Measurements from ENCODE around the gene RNU5B-1.
"Not testable (repeated sequence)": the region's sequence is repeated elsewhere in the genome, so short reads cannot be mapped to it uniquely, and the experiment has no call there.

RNU5B-1 gene

GRCh38 chr15:65304381-65305149 lies at the start of gene RNU5B-1:
TSS of gene RNU5B-1 (plus strand) at chr15:65304677.
- peak; percentile 76 for DNase-seq (ENCODE audit: low read depth)

DNA sequence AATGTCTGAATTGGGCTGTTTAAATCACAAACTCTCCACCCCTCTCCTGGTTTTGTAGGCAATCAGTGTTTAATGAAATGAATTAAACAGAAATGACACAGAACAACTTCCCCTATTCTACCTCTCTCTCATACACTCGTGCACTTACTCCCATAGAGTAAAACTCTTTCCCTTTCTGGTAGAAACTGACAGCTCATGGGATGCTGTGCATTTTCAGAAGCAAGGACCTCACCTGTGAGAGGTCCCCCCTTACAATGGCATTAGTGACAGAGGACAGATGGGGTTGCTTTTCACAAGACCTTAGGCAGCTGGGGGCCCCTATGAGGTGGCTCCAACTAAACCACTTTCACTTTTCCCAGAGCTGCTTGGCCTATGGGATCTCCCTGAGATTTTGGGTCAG lies 49.7 kb upstream of the RNU5B-1 start:
- no peak for DNase-seq (ENCODE audit: low read depth)

- DNase-seq (ENCODE audit: low read depth): no peak
These were observed 48.9 kb upstream of the RNU5B-1 start for GRCh38 chr15:65255486-65256140.

DNA sequence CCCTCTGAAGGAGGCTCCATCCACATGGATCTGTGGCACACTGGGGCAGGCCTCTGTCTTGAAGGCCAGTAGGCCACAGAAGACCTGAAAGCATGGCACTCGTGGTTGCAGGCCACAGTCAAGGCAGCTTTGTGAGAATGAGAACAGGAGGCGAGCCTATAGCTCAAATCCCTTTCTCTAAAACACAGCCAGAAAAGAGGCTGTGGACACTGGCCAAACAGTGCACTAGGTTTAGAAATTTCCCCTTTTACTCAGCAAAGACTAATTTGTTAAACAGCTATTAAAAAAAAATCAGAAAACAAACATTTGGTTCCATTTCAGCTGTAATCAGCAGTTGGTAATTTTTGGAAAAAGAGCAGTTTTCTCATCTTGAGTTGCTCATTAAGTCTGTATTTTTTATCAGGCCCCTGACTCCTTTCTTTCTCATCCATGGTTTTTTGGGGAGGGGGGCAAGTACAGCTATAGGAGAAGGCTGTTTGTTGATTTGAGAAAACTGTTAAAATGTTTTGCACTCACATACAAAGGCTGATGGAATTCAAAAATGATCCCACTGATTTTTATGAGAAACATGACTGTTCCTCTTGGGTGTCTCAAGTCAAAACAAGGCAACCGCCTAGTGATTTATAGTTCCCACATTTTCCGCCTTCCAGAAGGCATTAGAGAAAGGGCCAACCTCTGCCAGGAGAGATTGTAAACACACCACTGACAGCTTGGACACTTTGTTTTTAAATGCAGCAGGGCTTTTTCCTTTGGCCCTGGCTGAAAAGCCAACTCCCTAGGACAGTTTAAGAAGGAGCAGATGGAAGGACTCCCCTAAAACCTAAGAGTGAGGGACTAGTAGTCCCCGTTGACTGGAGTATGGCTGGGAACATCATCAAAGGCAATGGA lies 45.9 kb upstream of the RNU5B-1 start:
- no peak for DNase-seq (ENCODE audit: low read depth)

DNA sequence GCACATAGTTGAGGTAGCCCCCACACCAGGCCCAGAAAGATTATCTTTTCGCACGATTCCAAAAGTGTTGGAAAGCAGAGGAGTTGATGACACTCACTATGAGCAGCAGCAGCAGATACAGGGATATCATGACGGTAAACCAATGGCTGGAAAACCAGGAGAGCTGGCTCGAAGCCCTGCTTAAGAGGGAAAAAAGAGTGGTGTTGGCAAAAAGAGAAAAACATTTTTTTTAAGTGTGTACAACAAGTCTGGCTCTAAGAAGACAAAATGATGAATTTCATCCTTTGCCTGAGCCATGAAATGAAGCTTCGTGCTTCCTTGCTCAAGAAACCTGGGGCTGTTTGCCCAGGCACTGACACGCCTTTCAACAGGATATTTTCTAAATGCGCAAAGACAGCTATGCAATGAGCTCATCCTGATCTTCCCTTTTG lies 45.1 kb upstream of the RNU5B-1 start:
- DNase-seq (ENCODE audit: low read depth): no peak

- DNase-seq (ENCODE audit: low read depth): no peak
These were observed 43.5 kb upstream of the RNU5B-1 start for GRCh38 chr15:65260968-65261367.

DNA sequence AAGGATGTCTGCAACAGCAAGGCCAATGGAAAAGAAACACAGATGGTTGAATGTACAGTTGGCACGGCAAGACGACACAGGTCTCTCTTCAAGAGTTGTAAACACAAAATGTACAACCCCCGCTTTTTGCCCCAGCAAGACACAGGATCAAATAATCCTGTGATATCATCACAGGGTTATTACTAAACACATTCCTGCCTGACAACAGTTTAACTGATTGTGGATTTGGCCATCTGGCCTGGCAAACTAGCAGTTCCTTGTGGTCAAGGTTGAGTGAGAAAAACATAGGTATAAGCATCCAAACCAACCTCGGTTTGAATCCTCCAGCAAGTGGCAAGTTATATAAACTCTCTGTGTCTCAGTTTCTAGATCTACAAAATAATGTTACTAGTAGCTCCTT lies 41.2 kb upstream of the RNU5B-1 start:
- DNase-seq (ENCODE audit: low read depth): no peak

- DNase-seq (ENCODE audit: low read depth): no peak
These were observed 39.5 kb upstream of the RNU5B-1 start for GRCh38 chr15:65264863-65265430.

- DNase-seq (ENCODE audit: low read depth): no peak
These were observed 38.0 kb upstream of the RNU5B-1 start for GRCh38 chr15:65266469-65266868.

GRCh38 chr15:65268411-65268810 lies 36.1 kb upstream of the RNU5B-1 start:
- DNase-seq (ENCODE audit: low read depth): no peak

DNA sequence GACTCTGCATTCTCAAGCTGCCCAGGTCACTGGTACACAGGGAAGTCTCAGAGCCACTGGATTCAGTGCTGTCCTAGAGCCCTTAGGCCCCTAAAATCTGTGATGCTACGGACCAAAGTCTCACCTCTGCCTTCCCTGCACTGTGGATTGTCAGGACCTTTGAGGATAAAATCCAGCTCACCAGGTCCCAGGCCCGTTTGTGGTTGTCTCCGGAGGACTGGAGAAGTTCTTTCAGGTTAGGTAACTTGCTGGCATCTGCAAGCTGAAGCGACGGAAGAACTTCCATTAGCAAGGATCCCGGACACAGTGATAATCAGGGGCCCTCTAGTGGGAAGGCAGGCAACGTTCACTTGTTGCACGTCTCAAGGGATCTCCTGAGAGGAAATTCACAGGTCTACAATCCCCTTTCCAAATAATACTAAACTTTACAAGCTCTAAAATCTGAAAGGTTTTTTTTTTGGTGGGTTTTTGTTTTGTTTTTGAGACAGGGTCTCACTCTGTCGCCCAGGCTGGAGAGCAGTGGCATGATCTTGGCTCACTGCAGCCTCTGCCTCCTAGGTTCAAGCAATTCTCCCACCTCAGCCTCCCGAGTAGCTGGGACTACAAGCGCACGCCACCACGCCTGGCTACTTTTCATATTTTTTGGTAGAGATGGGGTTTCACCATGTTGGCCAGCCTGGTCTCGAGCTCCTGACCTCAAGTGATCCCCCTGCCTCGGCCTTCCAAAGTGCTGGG lies 33.5 kb upstream of the RNU5B-1 start:
- DNase-seq (ENCODE audit: low read depth): not testable (repeated sequence)

- no peak for DNase-seq (ENCODE audit: low read depth)
These were observed 29.3 kb upstream of the RNU5B-1 start for GRCh38 chr15:65275104-65275727.

DNA sequence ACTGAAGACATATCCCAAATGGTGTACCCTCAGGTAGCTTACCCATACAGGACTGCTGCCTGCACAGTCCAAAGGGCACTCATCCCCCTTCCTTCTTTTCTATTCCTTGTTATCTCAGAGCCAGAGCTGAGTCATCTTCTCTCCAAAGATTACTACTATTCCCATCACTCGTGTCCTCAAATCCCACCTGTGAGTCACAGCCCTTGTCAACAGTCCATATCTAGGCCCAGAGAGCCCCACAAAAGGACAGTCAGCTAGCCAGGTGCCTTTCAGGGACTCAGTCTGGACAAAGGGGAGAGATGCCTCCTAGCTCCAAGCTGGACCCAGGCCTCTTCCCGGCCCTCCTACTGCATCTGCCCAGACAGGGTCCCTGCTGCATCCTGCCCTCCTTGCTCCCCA lies 28.8 kb upstream of the RNU5B-1 start:
- DNase-seq (ENCODE audit: low read depth): no peak

- no peak for DNase-seq (ENCODE audit: low read depth)
These were observed 27.5 kb upstream of the RNU5B-1 start for GRCh38 chr15:65277015-65277414.

GRCh38 chr15:65278480-65278879 lies 26.0 kb upstream of the RNU5B-1 start:
- DNase-seq (ENCODE audit: low read depth): no peak

GRCh38 chr15:65285291-65286068 lies 19.0 kb upstream of the RNU5B-1 start:
- no peak for DNase-seq (ENCODE audit: low read depth)

DNA sequence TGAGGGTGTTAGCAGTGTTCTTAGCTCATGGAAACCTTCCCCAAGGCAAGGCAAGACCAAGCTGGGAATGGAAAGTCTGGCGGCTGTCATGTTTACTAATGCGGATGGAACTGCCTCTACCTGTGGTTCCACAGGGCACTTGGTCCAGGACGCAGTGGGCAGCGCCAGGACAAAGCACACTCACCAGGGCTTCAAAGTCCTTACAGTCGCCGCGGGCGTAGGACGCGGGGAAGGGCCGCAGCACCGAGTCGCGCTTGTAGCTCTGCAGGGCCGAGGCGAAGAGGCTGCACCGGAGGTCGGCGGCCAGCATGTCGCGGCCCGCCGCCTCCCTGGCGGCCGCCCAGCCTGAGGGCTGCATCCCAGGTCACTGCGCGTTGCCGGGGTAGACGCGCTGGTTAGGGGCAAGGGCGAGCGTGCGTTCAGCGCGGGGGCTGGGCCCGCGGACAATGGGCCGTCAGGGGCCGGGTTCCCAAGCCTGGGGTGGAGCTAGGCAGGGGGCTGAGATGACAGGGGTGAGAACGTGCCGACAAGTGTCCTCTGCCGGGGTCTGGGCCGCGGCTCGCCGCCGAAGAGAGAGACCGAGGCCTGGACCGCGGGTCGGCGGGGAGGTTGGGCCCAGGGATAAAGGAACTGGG lies 18.3 kb upstream of the RNU5B-1 start:
- no peak for DNase-seq (ENCODE audit: low read depth)

GRCh38 chr15:65286704-65287519 lies 17.6 kb upstream of the RNU5B-1 start, which contains the start of gene PARP16:
TSS of gene PARP16 (minus strand) at chr15:65286883. CDS start at chr15:65286426, 457 bp downstream.
- peak; percentile 79 for DNase-seq (ENCODE audit: low read depth)

- no peak for DNase-seq (ENCODE audit: low read depth)
These were observed 17.0 kb upstream of the RNU5B-1 start for GRCh38 chr15:65287520-65287855.

All from stimulated activated CD8-positive, alpha-beta memory T cell treated with anti-CD3 and anti-CD28 coated beads, Interleukin-7, amount 100 ng/mL, for 24 hours (primary cell).